A673 (cell line): ENCODE data around the gene PARD3. TPM values are rescaled to one million over a fixed set of nuclear protein-coding genes. Genes with fewer than 3 reads are reported as not detected.

Experiments
- BruUV-seq: library from RNA; stranded (reverse); fragments of 400-500 nt; replicated peaks from 2 replicates; lab custom pipeline; 2021; lab: Mats Ljungman, UMichigan
- CTCF ChIA-PET: fragments of 300-600 bp; sonication (Branson Sonifier 250); formaldehyde crosslinking; loops from one replicate; lab custom pipeline; 2022; ENCODE audit warnings: antibody characterized with exemption; lab: Charles Lee
- POLR2A ChIA-PET: fragments of 300-600 bp; sonication (Branson Sonifier 250); formaldehyde crosslinking; loops from one replicate; lab custom pipeline; 2022; ENCODE audit warnings: antibody characterized with exemption; ENCODE audit not compliant: low non-redundant PET; lab: Charles Lee
- DNase-seq: peaks from one replicate; pipeline ENCODE4 v3.0.0-alpha.2; 2015; ENCODE audit warnings: low spot score
- H3K27ac ChIP-seq: fragments of 200-600 bp; sonication (generic); 2 replicates; pipeline ENCODE4 v1.5.1; 2016; ENCODE audit warnings: mixed run types, low read depth, mild to moderate bottlenecking, mixed read lengths, antibody characterized with exemption, low read length; ENCODE audit not compliant: poor library complexity, severe bottlenecking
- H3K27me3 ChIP-seq: fragments of 200-600 bp; sonication (generic); replicated peaks from 2 replicates; pipeline ENCODE4 v1.6.1; 2017; ENCODE audit warnings: mixed run types, low read depth, mild to moderate bottlenecking, mixed read lengths, antibody characterized with exemption, low read length; ENCODE audit not compliant: insufficient read depth, poor library complexity
- H3K36me3 ChIP-seq: fragments of 200-600 bp; sonication (generic); 2 replicates; pipeline ENCODE4 v1.6.1; 2016; ENCODE audit warnings: mixed run types, mild to moderate bottlenecking, mixed read lengths, antibody characterized with exemption, low read length; ENCODE audit not compliant: insufficient read depth, poor library complexity, severe bottlenecking
- H3K4me1 ChIP-seq: fragments of 200-600 bp; sonication (generic); 2 replicates; pipeline ENCODE4 v1.6.1; 2017; ENCODE audit warnings: mixed run types, mild to moderate bottlenecking, mixed read lengths, antibody characterized with exemption, low read length; ENCODE audit not compliant: insufficient read depth, poor library complexity, severe bottlenecking
- H3K4me3 ChIP-seq: fragments of 200-600 bp; sonication (generic); 2 replicates; pipeline ENCODE4 v1.5.1; 2016; ENCODE audit warnings: low read depth, mixed run types, mild to moderate bottlenecking, mixed read lengths, low read length; ENCODE audit not compliant: poor library complexity, severe bottlenecking
- H3K9me3 ChIP-seq: fragments of 200-600 bp; sonication (generic); 2 replicates; pipeline ENCODE4 v1.6.1; 2016; ENCODE audit warnings: mixed run types, low read depth, mild to moderate bottlenecking, mixed read lengths, antibody characterized with exemption, low read length; ENCODE audit not compliant: poor library complexity, severe bottlenecking
- CTCF ChIP-seq: fragments of 300-800, 200-600 bp; sonication (generic); conservative IDR thresholded peaks from 2 replicates; pipeline ENCODE4 v1.5.1; 2017; ENCODE audit warnings: low read depth, mild to moderate bottlenecking, antibody characterized with exemption, low read length, moderate library complexity, mixed read lengths
- EZH2 ChIP-seq: fragments of 200-600 bp; sonication (generic); IDR thresholded peaks from 2 replicates; pipeline ENCODE4 v1.6.1; 2017; ENCODE audit warnings: borderline replicate concordance, low read depth, mild to moderate bottlenecking, mixed read lengths, antibody characterized with exemption, low read length; ENCODE audit not compliant: poor library complexity, severe bottlenecking
- intact Hi-C: fragments of 100-400 bp; cut with micrococcal nuclease; formaldehyde crosslinking; loops from one replicate; pipeline ENCODE4 v1.10.0; 2022; ENCODE audit not compliant: unreplicated experiment
- total RNA-seq: library from RNA; stranded (reverse); gene quantifications from 2 replicates; pipeline ENCODE4 v1.2.3, GENCODE V29; 2021

The PARD3 gene
- total RNA-seq, 1 experiment from 2014 or later = 28.0 TPM

GRCh38 chr10:34179280-34179679 lies 635.8 kb downstream of the PARD3 start:
- ChIA-PET POLR2A (no interaction called here), CTCF (no interaction called here)
- Histone ChIP-seq H3K27me3 (no peaks in the 10 kb centered on the region), H3K36me3 (no peaks in the 10 kb centered on the region), H3K27ac (no peak overlapping the region), H3K9me3 (no peaks in the 10 kb centered on the region), H3K4me1 (peaks cover 41% of the 10 kb centered on the region), H3K4me3 (no peak overlapping the region)
- DNase-seq = no peak
- BruUV-seq = no TSS peak
- TF ChIP-seq EZH2 (no peak), CTCF (no peak)
- intact Hi-C loops = no loop called here

- Histone ChIP-seq H3K4me1 (peaks cover 37% of the 10 kb centered on the region), H3K27me3 (no peaks in the 10 kb centered on the region), H3K4me3 (no peak overlapping the region), H3K9me3 (no peaks in the 10 kb centered on the region), H3K27ac (no peak overlapping the region), H3K36me3 (no peaks in the 10 kb centered on the region)
- ChIA-PET POLR2A (interaction anchor here (0.7 kb wide), 1 partner anchor 10 kb away, joined by 3 read pairs; no protein-coding TSS in a partner anchor), CTCF (no interaction called here)
- intact Hi-C loops = no loop called here
- no TSS peak for BruUV-seq
- DNase-seq = no peak
- TF ChIP-seq EZH2 (no peak), CTCF (no peak)
These were observed 636.3 kb downstream of the PARD3 start for GRCh38 chr10:34178756-34179155.

GRCh38 chr10:34178196-34178595 lies 636.9 kb downstream of the PARD3 start:
- Histone ChIP-seq H3K9me3 (no peaks in the 10 kb centered on the region), H3K36me3 (no peaks in the 10 kb centered on the region), H3K27ac (no peak overlapping the region), H3K4me1 (peaks cover 37% of the 10 kb centered on the region), H3K4me3 (no peak overlapping the region), H3K27me3 (no peaks in the 10 kb centered on the region)
- intact Hi-C loops = no loop called here
- POLR2A ChIA-PET = interaction anchor here (0.6 to 0.7 kb wide), 2 partner anchors 9 to 11 kb away, joined by 3 read pairs; no protein-coding TSS in a partner anchor
- CTCF ChIA-PET = no interaction called here
- no TSS peak for BruUV-seq
- TF ChIP-seq CTCF (no peak), EZH2 (no peak)
- peak; percentile 37 for DNase-seq
